Measurements from ENCODE around the gene LYRM2.
"Not testable (repeated sequence)": the region's sequence is repeated elsewhere in the genome, so short reads cannot be mapped to it uniquely, and the experiment has no call there.

DNA sequence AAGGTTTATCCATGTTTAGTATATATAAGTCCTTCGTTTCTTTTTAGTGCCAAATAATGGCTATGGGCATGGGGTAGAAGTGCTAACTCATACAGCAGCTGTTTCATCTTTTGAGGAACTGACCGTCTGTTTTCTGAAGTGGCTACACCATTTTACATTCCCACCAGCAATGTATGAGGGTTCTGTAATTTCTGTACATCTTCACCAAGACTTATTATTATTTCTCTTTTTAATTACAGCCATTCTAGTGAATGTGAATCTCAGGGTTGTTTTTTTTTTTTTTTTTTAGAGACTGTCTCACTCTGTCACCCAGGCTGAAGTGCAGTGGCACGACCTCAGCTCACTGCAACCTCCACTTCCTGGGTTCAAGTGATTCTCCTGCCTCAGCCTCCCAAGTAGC is 2.1 kb downstream of the LYRM2 start:
- TF ChIP-seq POLR2AphosphoS5 (IDR thresholded peaks at IDR 0.05; ENCODE audit: borderline replicate concordance, low read depth, low read length); EZH2 (IDR thresholded peaks at IDR 0.05): not testable (repeated sequence)

Measured in SK-N-MC (cell line).